Measurements from ENCODE around the gene PER2. TPM values are rescaled to one million over a fixed set of nuclear protein-coding genes. Genes with fewer than 3 reads are reported as not detected.
A peak's percentile ranks its signal among the peaks of the same experiment; 100 is the strongest.

PER2 gene
- total and polyA plus RNA-seq, 2 of the 13 experiments (the other 11 are each of a cell fraction or from before 2014, with no cell fraction given), result 5.1 to 9.4 TPM

GRCh38 chr2:238203094-238203972 is 85.1 kb downstream of the PER2 start, which contains the start of gene ILKAP (continued):
- TF ChIP-seq CEBPB (IDR thresholded peaks at IDR 0.05; ENCODE audit: borderline replicate concordance, low read depth, low read length), result no peak
- TF ChIP-seq ARNT2 (CRISPR knock-in tag; IDR thresholded peaks at IDR 0.05; ENCODE audit: low read depth), result peak; percentile 90
- TF ChIP-seq HOXA3 (CRISPR knock-in tag; IDR thresholded peaks at IDR 0.05), result peak; percentile 69
- 0 out of 2 replicates have a peak, but pooled peaks have one; percentile 33 for TF ChIP-seq TFE3 (CRISPR knock-in tag; IDR thresholded peaks at IDR 0.05)
- no peak for TF ChIP-seq BRD4 (CRISPR knock-in tag; IDR thresholded peaks at IDR 0.05)
- no peak for TF ChIP-seq CAMTA2 (CRISPR knock-in tag; IDR thresholded peaks at IDR 0.05; ENCODE audit: borderline replicate concordance)
- TF ChIP-seq SRSF1 (optimal IDR thresholded peaks at IDR 0.05; ENCODE audit: low read depth, low read length), result peak; percentile 7
- TF ChIP-seq, protein P1, sequence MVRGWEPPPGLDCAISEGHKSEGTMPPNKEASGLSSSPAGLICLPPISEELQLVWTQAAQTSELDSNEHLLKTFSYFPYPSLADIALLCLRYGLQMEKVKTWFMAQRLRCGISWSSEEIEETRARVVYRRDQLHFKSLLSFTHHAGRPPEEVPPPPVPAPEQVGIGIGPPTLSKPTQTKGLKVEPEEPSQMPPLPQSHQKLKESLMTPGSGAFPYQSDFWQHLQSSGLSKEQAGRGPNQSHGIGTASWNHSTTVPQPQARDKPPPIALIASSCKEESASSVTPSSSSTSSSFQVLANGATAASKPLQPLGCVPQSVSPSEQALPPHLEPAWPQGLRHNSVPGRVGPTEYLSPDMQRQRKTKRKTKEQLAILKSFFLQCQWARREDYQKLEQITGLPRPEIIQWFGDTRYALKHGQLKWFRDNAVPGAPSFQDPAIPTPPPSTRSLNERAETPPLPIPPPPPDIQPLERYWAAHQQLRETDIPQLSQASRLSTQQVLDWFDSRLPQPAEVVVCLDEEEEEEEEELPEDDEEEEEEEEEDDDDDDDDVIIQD (CRISPR knock-in tag; IDR thresholded peaks at IDR 0.05; ENCODE audit: low read depth), result 0 out of 2 replicates have a peak, but pooled peaks have one; percentile 11
- no peak for TF ChIP-seq MBD4 (IDR thresholded peaks at IDR 0.05; ENCODE audit: borderline replicate concordance, low read length)
- TF ChIP-seq ZBTB7A (CRISPR knock-in tag; IDR thresholded peaks at IDR 0.05), result no peak
- TF ChIP-seq KAT7 (CRISPR knock-in tag; IDR thresholded peaks at IDR 0.05; ENCODE audit: borderline replicate concordance), result no peak
- TF ChIP-seq ZBTB46 (CRISPR knock-in tag; IDR thresholded peaks at IDR 0.05; ENCODE audit: borderline replicate concordance), result no peak
- 0 out of 2 replicates have a peak, but pooled peaks have one; percentile 0 for TF ChIP-seq ZNF879 (CRISPR knock-in tag; IDR thresholded peaks at IDR 0.05)
- peak; percentile 62; the same call in 1 of the 2 replicates for TF ChIP-seq ZNF205 (CRISPR knock-in tag; IDR thresholded peaks at IDR 0.05)
- TF ChIP-seq ATF4 (CRISPR knock-in tag; IDR thresholded peaks at IDR 0.05), result no peak
- no peak for TF ChIP-seq CHD2 (IDR thresholded peaks at IDR 0.05; ENCODE audit: low read depth, low read length)
- TF ChIP-seq NFAT5 (CRISPR knock-in tag; IDR thresholded peaks at IDR 0.05), result peak; percentile 38
